HG02642 (cell line): ENCODE measurements around the gene ATP5F1D.
"Not testable (repeated sequence)": the region's sequence is repeated elsewhere in the genome, so short reads cannot be mapped to it uniquely, and the experiment has no call there.

Experiments used
- ATAC-seq: cut with Tn5 transposase; IDR thresholded peaks from one replicate; pipeline ENCODE4 v1.9.1; 2021; ENCODE audit warnings: mild to moderate bottlenecking; ENCODE audit not compliant: unreplicated experiment, poor library complexity

ATP5F1D gene

GRCh38 chr19:1241417-1242095 is at the start of gene ATP5F1D:
Gene ATP5F1D (plus strand): TSS chr19:1241751. CDS start chr19:1241851, 100 bp downstream.
- peak; percentile 58 for ATAC-seq

GRCh38 chr19:1199531-1199930 is 42.0 kb upstream of the ATP5F1D start:
- no peak for ATAC-seq

DNA sequence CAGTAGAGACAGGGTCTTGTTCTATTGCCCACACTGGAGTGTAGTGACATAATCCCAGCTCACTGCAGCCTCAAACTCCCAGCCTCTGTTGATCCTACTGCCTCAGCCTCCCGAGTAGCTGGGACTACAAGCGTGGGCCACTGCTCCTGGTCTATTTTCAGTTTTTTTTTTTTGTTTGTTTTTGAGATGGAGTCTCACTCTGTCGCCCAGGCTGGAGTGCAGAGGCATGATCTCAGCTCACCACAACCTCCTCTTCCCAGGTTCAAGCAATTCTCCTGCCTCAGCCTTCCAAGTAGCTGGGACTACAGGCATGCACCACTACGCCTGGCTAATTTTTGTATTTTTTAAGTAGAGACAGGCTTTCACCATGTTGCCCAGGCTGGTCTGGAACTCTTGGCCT is 40.9 kb upstream of the ATP5F1D start:
- ATAC-seq: not testable (repeated sequence)

GRCh38 chr19:1205114-1206099 is 36.1 kb upstream of the ATP5F1D start, which contains the start of gene STK11:
Gene STK11 (plus strand): TSS chr19:1205778. CDS start chr19:1206914, 1,136 bp downstream.
- ATAC-seq: peak; percentile 89

- ATAC-seq: no peak
Measured at GRCh38 chr19:1206150-1206863, 35.2 kb upstream of the ATP5F1D start.

- ATAC-seq: no peak
Measured at GRCh38 chr19:1206864-1207450, 34.6 kb upstream of the ATP5F1D start.

DNA sequence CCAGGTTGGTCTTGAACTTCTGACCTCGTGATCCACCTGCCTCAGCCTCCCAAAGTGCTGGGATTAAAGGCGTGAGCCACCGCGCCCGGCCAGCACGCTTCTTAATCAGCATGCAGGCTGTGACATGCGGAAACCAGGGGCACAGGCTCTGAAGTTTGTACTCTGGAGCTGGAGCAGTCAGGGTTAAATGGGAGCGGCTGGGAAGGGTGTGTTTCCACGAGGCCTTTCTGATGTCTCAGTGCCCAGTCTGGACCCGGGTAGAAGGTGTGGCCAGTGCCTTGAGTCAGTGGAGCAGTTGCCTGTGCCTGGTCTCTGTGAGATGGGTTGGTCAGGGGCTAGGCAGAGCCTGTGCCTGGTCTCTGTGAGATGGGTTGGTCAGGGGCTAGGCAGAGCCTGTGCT is 32.7 kb upstream of the ATP5F1D start:
- not testable (repeated sequence) for ATAC-seq

GRCh38 chr19:1210227-1210538 is 31.4 kb upstream of the ATP5F1D start:
- ATAC-seq: no peak

DNA sequence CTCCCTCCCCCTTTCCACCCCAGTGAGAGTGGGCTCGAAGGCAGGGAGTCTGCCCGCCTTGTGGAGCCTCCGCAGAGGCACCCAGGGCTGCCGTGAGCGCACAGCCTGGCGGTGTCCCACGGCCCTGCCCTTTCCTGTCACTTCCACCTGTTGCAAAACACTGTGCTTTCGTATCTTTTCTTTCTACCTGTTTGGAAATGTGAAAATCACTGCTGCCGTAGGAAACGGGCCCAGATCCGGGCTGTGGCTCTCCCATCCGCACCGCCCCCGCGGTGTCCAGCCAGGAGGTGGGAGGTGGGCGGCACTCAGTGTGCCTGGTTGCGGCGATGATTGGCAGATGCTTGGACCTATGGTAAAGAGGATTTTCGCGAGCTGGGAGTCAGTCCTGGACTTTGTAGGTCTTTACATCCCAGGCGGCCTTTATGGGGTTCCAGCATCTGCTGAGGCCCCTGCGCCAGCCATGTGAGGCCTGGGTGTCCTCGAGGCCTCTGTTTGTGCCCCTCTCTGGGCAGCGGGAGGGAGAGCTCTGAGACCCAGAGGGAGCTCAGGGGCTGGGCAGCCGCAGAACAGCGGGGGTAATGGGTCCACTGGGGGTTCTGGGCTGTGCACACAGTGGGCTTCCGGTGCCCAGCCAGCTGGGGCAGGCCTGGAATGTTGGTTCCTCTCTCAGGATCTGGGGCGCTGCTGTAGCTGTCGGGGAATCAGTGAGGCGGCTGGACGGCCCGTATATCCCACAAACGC is 29.9 kb upstream of the ATP5F1D start:
- ATAC-seq: no peak

DNA sequence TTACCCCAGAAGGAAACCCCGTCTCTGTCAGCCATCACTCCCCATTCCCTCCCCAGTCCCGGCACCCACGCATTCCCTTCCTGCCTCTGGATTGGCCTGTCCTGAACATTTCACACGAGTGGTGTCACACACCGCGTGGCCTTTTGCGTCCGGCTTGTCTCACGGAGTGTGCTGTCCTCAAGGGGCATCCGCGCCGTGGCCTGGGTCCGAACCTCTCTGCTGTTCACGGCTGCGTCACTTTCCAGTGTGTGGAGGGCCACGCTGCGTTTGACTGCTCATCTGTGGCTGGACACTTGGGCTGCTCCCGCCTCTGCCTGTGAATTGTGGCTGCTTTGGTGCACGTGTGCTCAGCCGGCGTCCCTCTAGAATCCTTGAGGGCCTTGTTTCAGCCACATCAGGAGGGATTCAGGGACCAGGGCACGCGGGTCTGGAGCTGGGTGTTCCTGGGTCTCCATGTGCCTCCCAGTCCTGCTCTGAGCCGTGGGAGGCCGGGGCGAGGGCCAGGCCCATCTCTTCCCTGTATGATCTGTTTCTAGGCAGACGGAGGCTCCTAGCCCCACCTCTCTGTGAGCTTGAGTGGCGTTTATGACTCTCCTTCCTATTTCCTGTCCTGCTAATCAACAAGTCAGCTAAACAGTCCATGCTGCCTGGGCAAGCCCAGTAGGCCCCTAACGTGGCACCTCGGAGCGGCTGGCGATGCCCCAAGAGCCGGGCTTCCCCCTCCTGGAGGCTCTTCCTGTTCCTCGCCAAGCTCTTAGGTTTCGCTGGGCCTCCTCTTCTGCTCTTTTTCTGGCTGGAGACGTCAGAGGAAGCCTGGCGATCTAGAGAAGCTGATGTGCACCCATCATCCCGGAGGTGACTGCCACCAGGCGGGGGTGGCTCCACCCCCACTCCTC is 27.9 kb upstream of the ATP5F1D start:
- ATAC-seq: peak; percentile 38

DNA sequence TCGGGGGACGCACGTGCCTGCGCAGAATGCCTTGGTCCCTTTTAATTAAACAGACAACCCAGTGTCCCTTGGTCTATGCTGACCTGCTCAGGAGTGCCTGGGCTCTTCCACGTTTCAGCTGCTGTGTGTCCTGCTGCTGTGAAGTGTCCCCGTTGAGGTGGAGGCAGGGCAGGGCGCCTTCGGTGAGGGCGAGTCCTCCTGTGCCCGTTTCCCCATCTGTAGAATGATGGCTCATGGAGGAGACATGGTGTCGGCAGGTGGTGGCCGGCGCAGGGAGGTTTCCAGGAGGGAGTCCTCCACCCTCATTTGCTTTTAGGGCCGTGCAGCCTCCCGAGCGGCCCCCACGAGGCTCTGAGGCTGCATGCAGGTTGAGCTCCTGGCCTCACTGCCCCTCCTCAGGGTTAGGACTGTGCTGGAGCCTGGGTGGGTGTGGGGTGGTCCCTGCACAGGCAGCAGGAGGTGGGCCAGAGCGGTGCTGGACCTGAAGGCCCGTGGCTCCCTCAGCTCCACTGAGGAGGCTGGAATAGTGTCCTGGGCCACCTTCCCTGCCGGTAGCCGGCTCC is 27.2 kb upstream of the ATP5F1D start:
- no peak for ATAC-seq

- no peak for ATAC-seq
Measured at GRCh38 chr19:1214862-1215731, 26.5 kb upstream of the ATP5F1D start.

- ATAC-seq: no peak
Measured at GRCh38 chr19:1216756-1217155, 24.8 kb upstream of the ATP5F1D start.

- ATAC-seq: no peak
Measured at GRCh38 chr19:1217366-1217765, 24.2 kb upstream of the ATP5F1D start.

GRCh38 chr19:1218751-1219567 is 22.6 kb upstream of the ATP5F1D start:
- no peak for ATAC-seq

GRCh38 chr19:1219786-1220476 is 21.6 kb upstream of the ATP5F1D start:
- ATAC-seq: no peak
